Immature natural killer cell (primary cell): ENCODE data around the gene ELOA2. TPM values are rescaled to one million over a fixed set of nuclear protein-coding genes. Genes with fewer than 3 reads are reported as not detected.
A peak's percentile ranks its signal among the peaks of the same experiment; 100 is the strongest.

Source experiments
- DNase-seq, 3 donors: peaks; one replicate each; pipeline ENCODE4 v3.0.0; 2022; ENCODE audit warnings: mixed read lengths in 1 of 3
- H3K27ac Mint-ChIP-seq, 6 donors: one replicate each; pipeline ENCODE4 v1.8.0; 2020; ENCODE audit warnings: mixed read lengths in 6 of 6, mild to moderate bottlenecking in 5 of 6, inconsistent platforms in 4 of 6, moderate library complexity in 3 of 6
- H3K27me3 Mint-ChIP-seq, 3 donors: one replicate each; pipeline ENCODE4 v1.8.0; 2020 to 2021; ENCODE audit warnings: low read depth in 3 of 3, mild to moderate bottlenecking in 3 of 3, mixed read lengths in 3 of 3, moderate library complexity in 3 of 3, inconsistent platforms in 1 of 3
- H3K36me3 Mint-ChIP-seq, 3 donors: one replicate each; pipeline ENCODE4 v1.8.0; 2020; ENCODE audit warnings: mixed read lengths in 3 of 3, inconsistent platforms in 2 of 3, mild to moderate bottlenecking in 2 of 3
- H3K4me1 Mint-ChIP-seq, 2 donors: one replicate each; pipeline ENCODE4 v1.8.0; 2020; ENCODE audit warnings: inconsistent platforms in 2 of 2, mild to moderate bottlenecking in 2 of 2, mixed read lengths in 2 of 2, moderate library complexity in 1 of 2
- H3K4me3 Mint-ChIP-seq, 5 donors: one replicate each; pipeline ENCODE4 v1.8.0; 2020; ENCODE audit warnings: mild to moderate bottlenecking in 5 of 5, mixed read lengths in 5 of 5, inconsistent platforms in 3 of 5, moderate library complexity in 3 of 5
- H3K9me3 Mint-ChIP-seq, 6 donors: one replicate each; pipeline ENCODE4 v1.8.0; 2020; ENCODE audit warnings: mild to moderate bottlenecking in 6 of 6, mixed read lengths in 6 of 6, inconsistent platforms in 4 of 6, moderate library complexity in 3 of 6
- polyA plus RNA-seq, 3 donors: library from polyadenylated mRNA; unstranded; fragments of 300-500 nt; fragmentation: Illumina TruSeq; gene quantifications; one replicate each; pipeline ENCODE4 v1.2.3, GENCODE V29; 2021

ELOA2 gene, protein sequence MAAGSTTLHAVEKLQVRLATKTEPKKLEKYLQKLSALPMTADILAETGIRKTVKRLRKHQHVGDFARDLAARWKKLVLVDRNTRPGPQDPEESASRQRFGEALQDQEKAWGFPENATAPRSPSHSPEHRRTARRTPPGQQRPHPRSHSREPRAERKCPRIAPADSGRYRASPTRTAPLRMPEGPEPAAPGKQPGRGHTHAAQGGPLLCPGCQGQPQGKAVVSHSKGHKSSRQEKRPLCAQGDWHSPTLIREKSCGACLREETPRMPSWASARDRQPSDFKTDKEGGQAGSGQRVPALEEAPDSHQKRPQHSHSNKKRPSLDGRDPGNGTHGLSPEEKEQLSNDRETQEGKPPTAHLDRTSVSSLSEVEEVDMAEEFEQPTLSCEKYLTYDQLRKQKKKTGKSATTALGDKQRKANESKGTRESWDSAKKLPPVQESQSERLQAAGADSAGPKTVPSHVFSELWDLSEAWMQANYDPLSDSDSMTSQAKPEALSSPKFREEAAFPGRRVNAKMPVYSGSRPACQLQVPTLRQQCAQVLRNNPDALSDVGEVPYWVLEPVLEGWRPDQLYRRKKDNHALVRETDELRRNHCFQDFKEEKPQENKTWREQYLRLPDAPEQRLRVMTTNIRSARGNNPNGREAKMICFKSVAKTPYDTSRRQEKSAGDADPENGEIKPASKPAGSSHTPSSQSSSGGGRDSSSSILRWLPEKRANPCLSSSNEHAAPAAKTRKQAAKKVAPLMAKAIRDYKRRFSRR
- not detected for polyA plus RNA-seq

DNA sequence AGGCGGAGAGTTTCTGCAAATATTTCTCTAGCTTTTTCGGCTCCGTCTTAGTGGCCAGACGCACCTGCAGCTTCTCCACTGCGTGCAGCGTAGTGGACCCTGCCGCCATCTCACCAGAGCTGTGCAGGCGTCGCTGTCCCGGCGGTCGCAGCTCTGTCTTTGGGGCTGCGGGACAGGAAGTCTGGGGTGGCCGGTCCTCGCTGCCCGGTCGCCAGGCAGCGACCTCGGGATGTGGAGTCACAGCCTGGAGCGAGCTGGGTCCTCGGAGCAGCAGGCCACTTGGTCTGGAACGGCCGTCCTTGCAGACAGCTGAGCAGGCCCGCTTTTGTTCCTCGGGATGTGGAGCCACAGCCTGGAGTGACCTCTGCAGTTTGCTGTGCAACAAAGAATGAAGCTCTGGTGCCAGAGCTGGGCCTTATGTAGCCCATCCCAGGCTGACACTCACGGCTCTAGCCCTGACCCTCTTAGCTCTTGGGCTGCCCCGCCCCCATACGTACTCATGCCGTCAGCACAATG, at the start of gene ELOA2:
Gene ELOA2 (minus strand): TSS at position 466 of the 516 bp plus-strand sequence. CDS start 357 bp downstream, at position 109.
- DNase-seq, result no peak
- no peaks in the 10 kb centered on the region for H3K4me1 Mint-ChIP-seq
- peaks cover 0 to 3% (median 2%) of the 10 kb centered on the region in 3 donors for H3K27me3 Mint-ChIP-seq
- H3K9me3 Mint-ChIP-seq, result peaks cover 4 to 19% (median 13%) of the 10 kb centered on the region in 6 donors
- no peak within 1 kb of the TSS for H3K27ac Mint-ChIP-seq
- H3K36me3 Mint-ChIP-seq, result peaks cover 0 to 4% (median 0%) of the 10 kb centered on the region in 3 donors
- H3K4me3 Mint-ChIP-seq, result no peak within 1 kb of the TSS

DNA sequence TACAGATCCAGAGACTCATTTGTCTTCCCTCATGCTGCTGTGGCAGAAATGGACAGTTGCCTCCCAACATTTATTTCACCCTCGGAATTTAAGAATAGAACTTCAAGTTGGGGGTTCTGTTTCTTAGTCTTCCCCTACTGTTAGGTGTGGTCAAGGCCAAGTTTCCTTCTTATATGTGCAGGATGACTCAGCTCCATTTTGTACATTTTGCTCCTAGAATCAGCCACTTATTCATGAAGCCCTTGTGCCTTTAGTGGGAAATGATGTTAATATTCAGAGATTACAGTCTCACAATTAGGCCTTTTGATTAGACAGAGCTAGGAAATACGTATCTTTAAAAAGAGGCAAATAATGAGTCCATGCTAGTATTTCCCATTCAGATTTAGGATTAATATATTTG, 46.2 kb upstream of the ELOA2 start:
- H3K9me3 Mint-ChIP-seq, result peaks cover 0 to 1% (median 0%) of the 10 kb centered on the region in 6 donors
- peaks cover 0 to 3% (median 1%) of the 10 kb centered on the region in 3 donors for H3K36me3 Mint-ChIP-seq
- DNase-seq, result no peak
- H3K27ac Mint-ChIP-seq, result no peak overlapping the region
- H3K4me3 Mint-ChIP-seq, result no peak overlapping the region
- H3K27me3 Mint-ChIP-seq, result peaks cover 1 to 6% (median 2%) of the 10 kb centered on the region in 3 donors
- H3K4me1 Mint-ChIP-seq, result no peaks in the 10 kb centered on the region

DNA sequence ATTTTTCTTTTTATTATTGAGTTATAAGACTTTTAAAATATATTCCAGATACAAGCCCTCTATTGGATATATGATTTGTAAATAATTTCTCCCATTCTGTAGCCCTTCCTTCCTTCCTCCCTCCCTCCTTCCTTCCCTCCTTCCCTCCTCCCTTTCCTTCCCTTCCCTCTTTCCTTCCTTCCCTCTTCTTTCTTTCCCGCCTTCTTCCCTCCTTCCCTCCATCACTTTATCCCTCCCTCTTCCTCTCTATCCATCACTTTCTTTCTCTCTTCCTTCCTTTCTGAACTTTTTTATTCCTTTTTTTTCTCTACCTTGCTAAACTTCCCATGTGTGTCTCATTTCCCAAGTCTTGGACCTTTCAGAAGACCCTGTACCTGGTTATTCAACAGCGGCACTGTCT, 45.5 kb upstream of the ELOA2 start:
- Mint-ChIP-seq H3K27me3 (peaks cover 1 to 4% (median 2%) of the 10 kb centered on the region in 3 donors), H3K4me1 (no peaks in the 10 kb centered on the region), H3K27ac (no peak overlapping the region)

DNA sequence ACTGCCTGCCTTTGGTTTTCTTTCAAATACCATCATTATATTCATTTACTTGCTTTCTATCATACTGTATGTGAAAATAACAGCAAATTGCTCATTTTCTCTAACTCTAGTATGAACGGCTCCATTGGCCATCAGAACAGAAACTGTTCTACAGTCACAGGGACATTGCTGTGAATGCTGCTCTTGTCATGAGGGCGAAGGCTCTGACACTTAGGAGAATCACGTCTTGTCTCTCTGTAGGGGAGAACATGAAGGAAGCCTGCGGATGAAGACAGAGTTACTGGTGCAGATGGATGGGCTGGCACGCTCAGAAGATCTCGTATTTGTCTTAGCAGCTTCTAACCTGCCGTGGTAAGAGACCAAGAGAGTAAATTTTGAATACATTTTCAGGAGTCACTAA, 41.7 kb upstream of the ELOA2 start:
- H3K4me1 Mint-ChIP-seq, result peaks cover 0 to 2% of the 10 kb centered on the region in 2 donors
- no peak overlapping the region for H3K4me3 Mint-ChIP-seq
- H3K27me3 Mint-ChIP-seq, result peaks cover 0 to 4% (median 0%) of the 10 kb centered on the region in 3 donors
- no peak overlapping the region for H3K27ac Mint-ChIP-seq
- DNase-seq, result no peak
- peaks cover 0 to 3% (median 0%) of the 10 kb centered on the region in 3 donors for H3K36me3 Mint-ChIP-seq
- H3K9me3 Mint-ChIP-seq, result no peaks in the 10 kb centered on the region

More for the DNA sequence above, 45.5 kb upstream of the ELOA2 start:
- Mint-ChIP-seq H3K4me3 (no peak overlapping the region), H3K36me3 (peaks cover 0 to 3% (median 0%) of the 10 kb centered on the region in 3 donors), H3K9me3 (peaks cover 0 to 1% (median 0%) of the 10 kb centered on the region in 6 donors)
- DNase-seq, result no peak

DNA sequence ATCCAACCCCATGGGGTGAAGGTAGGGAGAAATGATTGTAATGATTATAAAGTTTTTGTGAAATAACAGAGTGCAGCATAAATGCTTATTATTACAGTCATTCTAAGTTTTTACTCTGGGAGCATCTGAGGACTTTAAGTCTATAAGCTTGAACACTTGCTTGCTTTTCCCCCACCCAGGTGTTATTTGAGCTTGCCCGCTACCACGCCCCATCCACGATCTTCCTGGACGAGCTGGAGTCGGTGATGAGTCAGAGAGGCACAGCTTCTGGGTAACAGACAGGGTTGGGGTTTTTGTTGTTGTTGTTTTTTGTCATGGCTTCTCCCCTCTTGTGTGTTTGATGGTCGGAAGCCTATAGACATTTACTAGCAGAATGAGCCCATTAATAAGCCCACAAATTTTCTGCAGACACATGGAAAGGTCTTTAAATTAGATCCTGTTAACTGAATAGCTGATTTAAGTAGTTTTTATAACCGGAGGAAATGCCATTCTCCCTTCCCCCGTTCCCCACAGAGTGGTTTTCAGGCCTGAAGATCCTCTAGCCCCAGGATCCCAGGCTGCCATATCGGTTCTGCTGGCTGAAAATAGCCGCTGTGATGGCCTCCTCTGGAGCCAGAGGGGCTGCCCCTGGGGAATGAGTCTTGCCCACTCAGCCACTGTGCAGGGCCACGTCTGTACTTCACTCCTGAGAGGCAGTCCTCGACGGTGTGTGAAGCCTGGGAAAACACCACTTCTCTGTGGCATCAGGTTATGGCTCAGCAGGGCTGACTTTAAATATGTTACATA, 39.9 kb upstream of the ELOA2 start:
- peaks cover 0 to 4% (median 0%) of the 10 kb centered on the region in 3 donors for H3K27me3 Mint-ChIP-seq
- peaks cover 0 to 2% of the 10 kb centered on the region in 2 donors for H3K4me1 Mint-ChIP-seq
- H3K27ac Mint-ChIP-seq, result no peak overlapping the region
- H3K4me3 Mint-ChIP-seq, result no peak overlapping the region
- H3K36me3 Mint-ChIP-seq, result peaks cover 0 to 3% (median 0%) of the 10 kb centered on the region in 3 donors
- no peak for DNase-seq
- H3K9me3 Mint-ChIP-seq, result no peaks in the 10 kb centered on the region

DNA sequence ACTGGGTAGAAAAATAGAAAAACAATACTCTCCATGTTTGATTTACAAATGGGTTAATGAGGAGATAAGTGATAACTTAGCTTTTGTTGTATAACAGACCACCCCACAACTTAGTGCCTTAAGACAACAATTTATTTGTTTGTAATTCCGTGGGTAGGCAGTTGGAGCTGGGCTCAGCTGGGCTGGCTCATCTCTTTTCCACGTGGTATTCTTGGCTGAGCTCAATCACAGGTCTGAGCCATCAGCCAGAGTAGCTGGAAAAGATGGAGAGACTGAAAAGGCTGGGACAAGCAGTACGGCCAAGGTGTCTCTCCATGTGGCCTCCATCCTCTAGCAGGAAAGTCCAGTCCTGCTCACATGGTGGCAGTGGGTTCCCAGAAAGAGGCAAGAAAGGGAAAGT, 32.2 kb upstream of the ELOA2 start:
- no peaks in the 10 kb centered on the region for H3K36me3 Mint-ChIP-seq

DNA sequence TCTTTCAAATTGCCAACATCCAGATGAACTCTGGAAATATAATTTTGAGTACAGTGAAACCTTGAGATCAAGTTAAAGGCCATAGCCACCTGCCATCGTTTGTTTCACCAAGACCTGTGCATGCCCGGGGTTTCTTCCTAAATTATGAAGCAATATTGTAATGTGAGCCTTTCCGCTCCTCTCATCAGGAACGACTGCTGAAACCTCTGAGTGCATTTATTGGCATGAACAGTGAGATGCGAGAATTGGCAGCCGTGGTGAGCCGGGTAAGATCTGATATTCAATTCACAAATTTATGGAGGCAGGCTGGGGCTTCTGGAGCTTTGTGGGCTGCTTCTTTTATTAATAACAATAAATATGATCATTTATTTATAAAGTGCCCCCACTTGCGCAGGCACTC, 27.7 kb upstream of the ELOA2 start:
- Mint-ChIP-seq H3K4me3 (no peak overlapping the region), H3K4me1 (no peaks in the 10 kb centered on the region), H3K27ac (no peak overlapping the region), H3K36me3 (no peaks in the 10 kb centered on the region), H3K27me3 (peaks cover 0 to 4% (median 2%) of the 10 kb centered on the region in 3 donors), H3K9me3 (no peaks in the 10 kb centered on the region)
- no peak for DNase-seq

More for the DNA sequence above, 32.2 kb upstream of the ELOA2 start:
- peaks cover 2 to 9% (median 3%) of the 10 kb centered on the region in 3 donors for H3K27me3 Mint-ChIP-seq
- H3K27ac Mint-ChIP-seq, result no peak overlapping the region
- H3K4me3 Mint-ChIP-seq, result no peak overlapping the region
- H3K4me1 Mint-ChIP-seq, result no peaks in the 10 kb centered on the region
- DNase-seq, result no peak
- no peaks in the 10 kb centered on the region for H3K9me3 Mint-ChIP-seq

DNA sequence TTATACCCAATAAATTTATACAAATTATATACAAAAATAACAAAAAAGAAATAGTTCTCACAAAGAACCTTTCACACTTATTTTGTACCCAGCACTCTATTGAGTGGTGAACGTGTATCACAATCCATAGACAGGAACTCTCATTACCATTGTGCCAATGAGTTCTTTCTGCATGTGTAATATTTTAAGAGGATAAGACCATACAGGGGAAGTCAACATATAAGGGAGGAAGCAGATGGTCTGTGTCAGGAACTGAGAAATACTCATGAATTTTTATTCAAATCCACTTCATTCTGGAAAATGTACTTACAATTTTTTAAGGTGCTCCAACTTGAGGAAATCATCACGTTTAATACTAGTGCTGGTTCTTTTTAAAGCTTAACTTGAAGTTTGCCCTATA, 27.1 kb upstream of the ELOA2 start:
- Mint-ChIP-seq H3K4me1 (no peaks in the 10 kb centered on the region), H3K4me3 (no peak overlapping the region), H3K27me3 (peaks cover 0 to 4% (median 2%) of the 10 kb centered on the region in 3 donors), H3K36me3 (no peaks in the 10 kb centered on the region), H3K27ac (no peak overlapping the region), H3K9me3 (no peaks in the 10 kb centered on the region)
- no peak for DNase-seq

DNA sequence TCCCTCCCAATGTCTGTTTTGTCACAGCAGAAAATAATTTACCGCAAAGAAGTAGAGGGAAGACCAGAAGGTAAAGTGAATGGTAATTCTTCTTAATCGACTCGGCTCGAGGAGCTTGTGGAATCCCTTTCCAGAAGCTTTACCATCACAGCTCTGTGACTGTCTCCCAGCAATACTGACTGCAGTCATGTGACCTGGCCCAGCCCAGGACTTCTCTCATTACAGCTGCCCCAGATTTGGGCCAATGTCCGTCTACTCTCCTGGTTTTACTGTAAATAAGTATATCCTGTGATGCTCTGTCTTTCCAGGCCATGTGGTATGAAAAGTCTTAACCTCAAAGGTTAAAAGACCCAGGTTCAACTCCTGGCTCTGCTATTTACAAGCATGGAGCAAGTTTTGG, 18.9 kb upstream of the ELOA2 start:
- Mint-ChIP-seq H3K4me3 (no peak overlapping the region), H3K36me3 (no peaks in the 10 kb centered on the region)

DNA sequence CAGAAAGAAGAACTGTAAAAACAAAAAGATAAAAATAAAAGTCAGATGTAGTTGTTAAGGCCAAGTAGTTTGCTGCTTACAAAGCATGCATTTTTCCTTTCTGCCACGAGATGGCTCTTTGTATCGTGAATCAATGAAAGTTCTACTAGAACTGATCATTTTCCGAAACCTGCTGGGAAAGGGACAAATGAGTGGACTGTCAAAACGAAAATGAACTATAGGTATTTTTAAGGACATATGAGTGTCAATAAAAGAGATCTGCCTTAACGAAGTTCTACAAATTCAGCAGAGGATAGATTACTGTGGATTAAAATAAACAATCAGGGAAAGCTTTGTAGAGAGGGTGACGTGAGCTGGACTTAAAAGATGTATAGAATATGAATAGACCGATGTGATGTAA, 15.0 kb upstream of the ELOA2 start:
- Mint-ChIP-seq H3K36me3 (no peaks in the 10 kb centered on the region), H3K27me3 (peaks cover 0 to 8% (median 1%) of the 10 kb centered on the region in 3 donors), H3K27ac (no peak overlapping the region), H3K4me1 (no peaks in the 10 kb centered on the region), H3K9me3 (no peaks in the 10 kb centered on the region), H3K4me3 (no peak overlapping the region)
- peak in 2 of 3 donors; percentile 12 to 19 for DNase-seq

More for the DNA sequence above, 18.9 kb upstream of the ELOA2 start:
- no peaks in the 10 kb centered on the region for H3K4me1 Mint-ChIP-seq
- H3K9me3 Mint-ChIP-seq, result no peaks in the 10 kb centered on the region
- no peak overlapping the region for H3K27ac Mint-ChIP-seq
- H3K27me3 Mint-ChIP-seq, result peaks cover 0 to 7% (median 1%) of the 10 kb centered on the region in 3 donors
- DNase-seq, result no peak

DNA sequence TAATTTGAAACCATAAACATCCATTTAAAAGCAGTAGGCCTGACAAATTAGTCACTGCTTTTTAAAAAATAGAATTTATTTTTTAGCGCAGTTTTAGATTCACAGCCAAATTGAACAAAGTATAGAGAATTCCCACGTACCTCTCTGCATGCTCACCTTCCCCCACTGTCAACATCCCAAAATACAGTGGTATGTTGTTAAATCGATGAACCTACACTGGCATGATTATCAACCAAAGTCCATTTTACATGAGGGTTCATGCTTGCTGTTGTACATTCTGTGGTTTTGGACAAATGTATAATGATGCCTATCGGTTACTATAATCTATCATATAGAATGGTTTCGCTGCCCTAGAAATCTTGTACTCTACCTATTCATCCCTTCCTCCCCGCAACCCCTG, 5.6 kb upstream of the ELOA2 start:
- H3K9me3 Mint-ChIP-seq, result peaks cover 0 to 4% (median 0%) of the 10 kb centered on the region in 6 donors
- H3K27ac Mint-ChIP-seq, result no peak overlapping the region
- DNase-seq, result no peak
- H3K4me1 Mint-ChIP-seq, result no peaks in the 10 kb centered on the region
- H3K36me3 Mint-ChIP-seq, result no peaks in the 10 kb centered on the region
- no peak overlapping the region for H3K4me3 Mint-ChIP-seq
- H3K27me3 Mint-ChIP-seq, result peaks cover 0 to 10% (median 3%) of the 10 kb centered on the region in 3 donors

DNA sequence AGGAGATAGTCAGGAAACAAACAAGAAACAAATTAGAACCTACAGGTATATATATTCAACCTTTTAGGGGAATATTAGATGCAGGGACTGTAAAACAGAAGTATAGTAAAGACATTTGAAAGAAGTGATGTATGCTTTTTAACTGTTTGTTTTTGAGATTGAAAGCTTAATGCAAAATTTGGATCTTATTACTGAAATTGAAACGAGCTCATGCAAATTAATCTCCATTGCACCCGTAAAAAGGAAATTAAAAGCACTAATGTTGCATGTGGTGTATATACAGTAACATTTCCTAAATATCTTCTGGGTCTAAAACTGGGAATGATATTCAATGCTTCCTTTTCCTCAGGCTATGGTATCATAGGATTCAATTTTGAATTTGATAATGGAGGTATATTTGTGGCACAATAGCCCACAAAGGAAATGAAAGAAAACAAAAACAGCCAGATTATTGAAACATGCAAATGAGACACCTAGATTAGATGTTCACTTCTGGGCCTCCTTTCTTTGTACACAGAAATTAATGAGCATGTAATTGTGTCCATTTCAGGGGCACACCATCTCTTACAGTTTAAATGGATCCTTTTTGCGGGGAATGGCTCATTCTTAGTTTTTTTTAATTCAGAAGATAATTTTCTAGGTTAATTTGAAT, 1.6 kb upstream of the ELOA2 start:
- H3K36me3 Mint-ChIP-seq, result no peaks in the 10 kb centered on the region
- peaks cover 0 to 7% (median 3%) of the 10 kb centered on the region in 3 donors for H3K27me3 Mint-ChIP-seq
- no peak overlapping the region for H3K4me3 Mint-ChIP-seq
- H3K4me1 Mint-ChIP-seq, result no peaks in the 10 kb centered on the region
- H3K27ac Mint-ChIP-seq, result no peak overlapping the region
- DNase-seq, result no peak
- H3K9me3 Mint-ChIP-seq, result peaks cover 0 to 11% (median 6%) of the 10 kb centered on the region in 6 donors
